Loucy (cell line): Measurements from ENCODE around the gene PINK1.

ENCODE experiments used
- CTCF ChIP-seq: fragments of 200-600 bp; sonication (generic); conservative IDR thresholded peaks from 2 replicates; pipeline ENCODE4 v1.5.1; 2014; ENCODE audit warnings: mild to moderate bottlenecking, antibody characterized with exemption, low read length
- EZH2phosphoT487 ChIP-seq: fragments of 200-600 bp; IDR thresholded peaks from 2 replicates; pipeline ENCODE4 v1.6.1; 2018; ENCODE audit warnings: antibody characterized with exemption, mild to moderate bottlenecking, moderate library complexity, borderline replicate concordance

- no peak for TF ChIP-seq CTCF
- no peak for TF ChIP-seq EZH2phosphoT487
Observed at GRCh38 chr1:20680269-20680668, 47.0 kb downstream of the PINK1 start.
